T-helper 2 cell treated with Interferon-gamma antibody and Interleukin-4, amounts not matched to agents 100 ng/mL and 5 ng/mL, for 36 hours (primary cell): ENCODE measurements around the gene PLS1. TPM values are rescaled to one million over a fixed set of nuclear protein-coding genes. Genes with fewer than 3 reads are reported as not detected.

Experiments used
- total RNA-seq: library from RNA; stranded (reverse); gene quantifications from 2 replicates; pipeline ENCODE4 v1.2.3, GENCODE V29; 2022

PLS1 gene
- total RNA-seq, 1 donor from 2014 or later: 6.1 TPM

Other genes starting within 250 kb of the PLS1 start
- gene XRN1, start 148.4 kb upstream of the PLS1 start, total RNA-seq: 66.4 and 82.7 TPM in 2 replicates
- 31.0 and 31.9 TPM in 2 replicates for gene ATR, start 17.7 kb upstream of the PLS1 start, total RNA-seq
- gene TRPC1, start 127.6 kb downstream of the PLS1 start, total RNA-seq: 1.3 and 2.1 TPM in 2 replicates